ENCODE measurements around the gene VPS26A.

GRCh38 chr10:69211104-69211503 is 87.1 kb downstream of the VPS26A start:
- TF ChIP-seq POLR2A (IDR thresholded peaks at IDR 0.05; ENCODE audit: low read length), result no peak
- TF ChIP-seq GATA1 (IDR thresholded peaks at IDR 0.05; ENCODE audit: low read depth, low read length), result no peak
